ENCODE data around the gene PIAS2.

The PIAS2 gene

DNA sequence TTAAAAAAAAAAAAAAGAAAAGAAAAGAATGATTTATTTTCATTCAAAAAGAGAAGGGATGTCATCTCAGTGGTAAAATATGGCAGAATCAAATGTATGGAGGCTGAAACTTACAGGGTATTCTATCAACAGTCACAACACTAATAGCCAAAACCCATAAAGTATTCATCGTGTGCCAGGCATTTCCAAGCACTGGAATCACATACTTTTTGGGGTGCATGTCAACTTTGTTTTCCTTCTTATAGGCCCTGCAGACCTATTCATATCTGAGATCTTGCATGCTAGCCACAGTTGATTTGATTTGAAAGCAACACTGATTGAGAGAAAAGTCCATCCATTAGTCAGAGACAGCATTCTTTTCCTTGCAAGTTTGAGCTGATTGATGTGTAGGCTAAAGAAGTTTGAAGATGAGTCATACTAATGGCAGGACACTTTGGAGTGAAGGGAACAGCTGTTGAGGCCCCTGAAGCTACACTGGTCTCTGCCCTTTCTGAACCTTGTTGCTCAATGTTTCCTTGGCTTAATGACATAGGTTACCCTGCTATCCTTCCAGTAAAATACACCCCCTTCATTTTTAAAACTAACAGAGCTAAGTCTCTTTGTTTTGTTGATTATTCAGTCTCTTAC lies 22.1 kb upstream of the PIAS2 start:
- FAIRE-seq: no peak
- TF ChIP-seq POLR2A (IDR thresholded peaks at IDR 0.05; ENCODE audit: low read depth, low read length): no peak
- TF ChIP-seq TAF1 (IDR thresholded peaks at IDR 0.05; ENCODE audit: borderline replicate concordance, low read depth, low read length): no peak
- no peak for TF ChIP-seq POLR2AphosphoS5 (IDR thresholded peaks at IDR 0.05; ENCODE audit: low read depth, low read length)
- no peak for DNase-seq (ENCODE audit: insufficient read length)

- FAIRE-seq: no peak
These were observed 3.3 kb upstream of the PIAS2 start for GRCh38 chr18:46920653-46921052.

DNA sequence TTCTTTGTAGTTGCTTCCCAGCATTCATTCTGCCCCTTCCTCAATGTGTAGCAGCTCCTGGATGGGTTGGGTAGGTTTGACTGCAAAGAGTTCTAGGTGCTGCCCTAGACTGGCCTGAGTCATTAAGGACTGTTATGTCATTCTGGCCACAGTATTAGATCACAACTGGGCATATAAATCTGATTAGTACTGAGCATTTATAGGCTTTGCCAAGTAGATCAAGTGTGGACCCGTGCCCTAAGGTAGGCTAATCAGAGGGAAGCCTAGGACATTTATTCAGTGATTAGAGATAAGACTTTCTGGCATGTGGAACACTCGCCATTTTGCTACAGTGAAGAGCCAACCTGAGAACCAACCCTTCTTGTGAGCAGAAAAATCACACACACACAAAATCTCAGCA lies 2.8 kb upstream of the PIAS2 start:
- FAIRE-seq: no peak
- TF ChIP-seq POLR2AphosphoS5 (IDR thresholded peaks at IDR 0.05; ENCODE audit: low read depth, low read length) (no peak), TAF1 (IDR thresholded peaks at IDR 0.05; ENCODE audit: borderline replicate concordance, low read depth, low read length) (no peak)
- DNase-seq (ENCODE audit: insufficient read length): no peak

More at GRCh38 chr18:46920653-46921052, 3.3 kb upstream of the PIAS2 start:
- TF ChIP-seq TAF1 (IDR thresholded peaks at IDR 0.05; ENCODE audit: borderline replicate concordance, low read depth, low read length) (no peak), POLR2A (IDR thresholded peaks at IDR 0.05; ENCODE audit: low read depth, low read length) (no peak), POLR2AphosphoS5 (IDR thresholded peaks at IDR 0.05; ENCODE audit: low read depth, low read length) (no peak)
- no peak for DNase-seq (ENCODE audit: insufficient read length)

DNA sequence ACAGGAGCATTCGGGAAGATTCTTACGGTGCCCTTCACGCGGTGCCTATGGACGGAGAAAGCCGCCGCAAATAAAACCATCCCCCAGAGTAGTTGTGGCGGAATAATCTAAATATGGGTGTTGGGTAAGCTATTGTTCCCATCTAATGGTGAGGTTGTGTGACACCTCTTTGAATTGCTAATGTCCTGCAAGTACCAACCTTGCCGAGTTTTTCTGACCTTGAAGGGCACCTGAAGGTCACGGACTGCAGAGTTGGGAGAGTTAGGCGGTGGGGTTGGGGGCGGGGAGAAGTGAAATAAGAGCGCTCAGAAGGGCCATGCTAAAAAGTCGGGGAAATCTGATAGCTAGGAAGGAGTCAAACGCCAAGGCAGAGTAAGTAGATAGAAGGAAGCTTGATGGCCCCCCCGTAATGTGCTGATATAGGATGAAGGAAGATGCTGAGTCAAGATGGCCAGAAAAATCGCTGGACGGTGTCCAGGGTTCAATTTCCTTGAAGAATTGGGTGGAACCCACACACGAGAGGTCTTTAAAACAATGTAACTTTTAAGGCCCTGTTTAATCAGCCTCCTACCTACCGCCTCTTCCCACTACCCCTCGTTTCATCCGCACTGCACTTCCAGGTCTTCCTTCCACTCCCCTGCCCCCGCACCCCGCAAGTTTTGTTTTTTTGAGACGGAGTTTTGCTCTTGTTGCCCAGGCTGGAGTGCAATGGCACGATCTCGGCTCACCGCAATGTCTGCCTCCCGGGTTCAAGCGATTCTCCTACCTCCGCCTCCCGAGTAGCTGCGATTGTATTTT lies 695 bp upstream of the PIAS2 start:
- FAIRE-seq (peak; percentile 48), DNase-seq (ENCODE audit: insufficient read length) (peak; percentile 11)
- no peak for TF ChIP-seq POLR2AphosphoS5 (IDR thresholded peaks at IDR 0.05; ENCODE audit: low read depth, low read length)
- TF ChIP-seq TAF1 (IDR thresholded peaks at IDR 0.05; ENCODE audit: borderline replicate concordance, low read depth, low read length): no peak
- TF ChIP-seq POLR2A (IDR thresholded peaks at IDR 0.05; ENCODE audit: low read depth, low read length): no peak

- DNase-seq (ENCODE audit: insufficient read length) (no peak), FAIRE-seq (peak; percentile 92)
- no peak for TF ChIP-seq POLR2A (IDR thresholded peaks at IDR 0.05; ENCODE audit: low read depth, low read length)
- TF ChIP-seq TAF1 (IDR thresholded peaks at IDR 0.05; ENCODE audit: borderline replicate concordance, low read depth, low read length): no peak
- TF ChIP-seq POLR2AphosphoS5 (IDR thresholded peaks at IDR 0.05; ENCODE audit: low read depth, low read length): no peak
These were observed 678 bp downstream of the PIAS2 start for GRCh38 chr18:46916551-46917107.

GRCh38 chr18:46915800-46916550 lies 1.3 kb downstream of the PIAS2 start:
- DNase-seq (ENCODE audit: insufficient read length): no peak
- no peak for FAIRE-seq
- TF ChIP-seq TAF1 (IDR thresholded peaks at IDR 0.05; ENCODE audit: borderline replicate concordance, low read depth, low read length) (no peak), POLR2AphosphoS5 (IDR thresholded peaks at IDR 0.05; ENCODE audit: low read depth, low read length) (no peak), POLR2A (IDR thresholded peaks at IDR 0.05; ENCODE audit: low read depth, low read length) (no peak)

GRCh38 chr18:46910856-46911255 lies 6.5 kb downstream of the PIAS2 start:
- TF ChIP-seq POLR2A (IDR thresholded peaks at IDR 0.05; ENCODE audit: low read depth, low read length): no peak
- no peak for TF ChIP-seq TAF1 (IDR thresholded peaks at IDR 0.05; ENCODE audit: borderline replicate concordance, low read depth, low read length)
- TF ChIP-seq POLR2AphosphoS5 (IDR thresholded peaks at IDR 0.05; ENCODE audit: low read depth, low read length): no peak

GRCh38 chr18:46909497-46909896 lies 7.8 kb downstream of the PIAS2 start:
- FAIRE-seq (no peak), DNase-seq (ENCODE audit: insufficient read length) (no peak)
- TF ChIP-seq POLR2A (IDR thresholded peaks at IDR 0.05; ENCODE audit: low read depth, low read length): no peak
- no peak for TF ChIP-seq POLR2AphosphoS5 (IDR thresholded peaks at IDR 0.05; ENCODE audit: low read depth, low read length)
- no peak for TF ChIP-seq TAF1 (IDR thresholded peaks at IDR 0.05; ENCODE audit: borderline replicate concordance, low read depth, low read length)

More at GRCh38 chr18:46910856-46911255, 6.5 kb downstream of the PIAS2 start:
- no peak for DNase-seq (ENCODE audit: insufficient read length)
- no peak for FAIRE-seq

DNA sequence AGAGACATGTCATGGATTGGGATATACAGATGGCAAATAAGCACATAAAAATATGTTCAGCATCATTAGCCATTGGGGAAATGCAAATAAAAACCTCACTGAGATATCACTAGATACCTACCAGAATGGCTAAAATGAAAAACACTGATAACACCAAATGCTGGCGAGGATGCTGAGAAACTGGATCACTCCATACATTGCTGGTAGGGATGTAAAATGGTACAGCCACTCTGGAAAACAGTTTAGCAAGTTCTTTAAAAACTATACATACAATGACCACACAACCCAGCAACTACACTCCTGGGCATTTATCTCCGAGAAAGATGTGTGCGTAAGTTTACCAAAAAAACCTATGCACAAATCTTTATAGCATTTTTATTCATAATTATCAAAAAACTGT lies 13.9 kb downstream of the PIAS2 start:
- no peak for TF ChIP-seq POLR2AphosphoS5 (IDR thresholded peaks at IDR 0.05; ENCODE audit: low read depth, low read length)
- no peak for TF ChIP-seq TAF1 (IDR thresholded peaks at IDR 0.05; ENCODE audit: borderline replicate concordance, low read depth, low read length)
- TF ChIP-seq POLR2A (IDR thresholded peaks at IDR 0.05; ENCODE audit: low read depth, low read length): no peak
- no peak for DNase-seq (ENCODE audit: insufficient read length)
- FAIRE-seq: no peak

DNA sequence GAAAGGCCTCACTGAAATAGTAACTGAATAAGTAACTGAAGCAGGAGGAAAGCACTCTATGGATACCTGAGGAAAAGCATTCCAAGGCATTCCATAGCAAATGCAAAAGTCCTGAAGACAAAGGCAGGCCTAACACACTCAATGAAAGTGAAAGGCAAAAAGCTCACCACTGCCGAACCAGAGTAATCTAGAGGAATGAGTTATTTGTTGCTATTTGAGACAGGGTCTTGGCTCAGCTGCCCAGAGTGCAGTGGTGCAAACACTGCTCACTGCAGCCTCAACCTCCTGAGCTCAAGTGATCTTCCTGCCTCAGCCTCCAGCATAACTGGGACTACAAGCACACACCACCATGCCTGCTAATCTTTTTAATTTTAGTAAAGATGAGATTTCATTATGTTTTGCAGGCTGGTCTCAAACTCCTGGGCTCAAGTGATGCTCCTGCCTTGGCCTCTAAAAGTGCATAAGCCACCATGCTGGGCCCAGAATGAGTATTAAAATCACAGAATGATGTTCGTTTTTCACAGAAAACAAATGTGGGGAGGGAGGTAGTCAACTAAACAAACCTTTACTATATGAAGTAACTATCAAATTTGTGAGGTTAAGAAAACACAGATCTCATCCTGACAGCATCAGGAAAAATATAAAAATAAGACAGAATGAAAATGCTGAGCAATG lies 17.9 kb downstream of the PIAS2 start:
- FAIRE-seq: peak; percentile 82
- DNase-seq (ENCODE audit: insufficient read length): peak; percentile 9
- TF ChIP-seq TAF1 (IDR thresholded peaks at IDR 0.05; ENCODE audit: borderline replicate concordance, low read depth, low read length) (no peak), POLR2AphosphoS5 (IDR thresholded peaks at IDR 0.05; ENCODE audit: low read depth, low read length) (no peak), POLR2A (IDR thresholded peaks at IDR 0.05; ENCODE audit: low read depth, low read length) (no peak)

DNA sequence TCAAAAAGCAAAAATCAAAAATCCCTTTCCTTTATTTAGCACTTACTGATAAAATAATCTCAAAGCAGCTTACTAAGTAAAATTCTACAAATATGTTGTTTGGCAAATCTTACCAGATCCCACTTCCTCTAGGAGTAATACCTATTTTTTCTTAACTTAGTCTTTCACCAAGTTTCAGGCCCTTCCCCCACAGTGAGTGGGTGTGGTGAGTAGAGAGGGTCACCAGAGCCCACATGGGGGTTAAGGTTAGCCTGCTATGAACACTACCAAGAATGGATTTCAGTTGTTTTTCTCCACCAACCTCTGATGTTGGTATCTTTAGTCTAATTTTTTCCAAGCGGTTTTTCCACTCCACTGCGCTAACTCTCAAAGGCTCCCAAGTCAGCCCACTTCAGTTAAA lies 23.2 kb downstream of the PIAS2 start:
- DNase-seq (ENCODE audit: insufficient read length) (no peak), FAIRE-seq (no peak)
- TF ChIP-seq POLR2AphosphoS5 (IDR thresholded peaks at IDR 0.05; ENCODE audit: low read depth, low read length): no peak

Measured in GM12892 (cell line).